Spleen (tissue), 11 donors: ENCODE results near the gene EXOSC2. TPM values are rescaled to one million over a fixed set of nuclear protein-coding genes. Genes with fewer than 3 reads are reported as not detected.

Source experiments
- DNase-seq: peaks from one replicate; pipeline ENCODE4 v3.0.0-alpha.2; 2020
- H3K27ac ChIP-seq, 8 donors: fragments of 200-600 bp; sonication (generic) in 7 of 8; 1 replicate in 4 of 8; 2 replicates in 4 of 8; pipeline versions ENCODE4 v1.5.0 to v1.8.0; 2016 to 2021; ENCODE audit warnings: inconsistent platforms in 4 of 8, mild to moderate bottlenecking in 4 of 8, moderate library complexity in 1 of 8
- H3K27me3 ChIP-seq, 7 donors: fragments of 200-600 bp; sonication (generic) in 6 of 7; replicated peaks in 1 of 7; 1 replicate in 4 of 7; 2 replicates in 3 of 7; pipeline versions ENCODE4 v1.5.0 to v1.8.0; 2016 to 2021; ENCODE audit warnings: inconsistent platforms in 3 of 7, mild to moderate bottlenecking in 1 of 7
- H3K36me3 ChIP-seq, 6 donors: fragments of 200-600 bp; sonication (generic) in 5 of 6; 1 replicate in 4 of 6; 2 replicates in 2 of 6; pipeline versions ENCODE4 v1.5.0 to v1.8.0; 2016 to 2021; ENCODE audit warnings: inconsistent platforms in 2 of 6
- H3K4me1 ChIP-seq, 6 donors: fragments of 200-600 bp; sonication (generic) in 5 of 6; 1 replicate in 3 of 6; 2 replicates in 3 of 6; pipeline versions ENCODE4 v1.5.0 to v1.8.0; 2016 to 2021; ENCODE audit warnings: inconsistent platforms in 3 of 6
- H3K4me3 ChIP-seq, 8 donors: fragments of 200-600 bp; sonication (generic) in 7 of 8; 1 replicate in 4 of 8; 2 replicates in 4 of 8; pipeline versions ENCODE4 v1.5.0 to v1.8.0; 2016 to 2021; ENCODE audit warnings: inconsistent platforms in 4 of 8, mild to moderate bottlenecking in 4 of 8, moderate library complexity in 2 of 8
- H3K9me3 ChIP-seq, 8 donors: fragments of 200-600 bp; sonication (generic) in 7 of 8; 1 replicate in 4 of 8; 2 replicates in 4 of 8; pipeline versions ENCODE4 v1.5.0 to v1.8.0; 2016 to 2021; ENCODE audit warnings: inconsistent platforms in 4 of 8
- CTCF ChIP-seq, 11 experiments: fragments of 200-600 bp in 7 of 11; fragments of 450-650 bp in 4 of 11; sonication (generic) in 4 of 11; IDR thresholded peaks in 8 of 11; conservative IDR thresholded peaks in 3 of 11; 1 replicate in 7 of 11; 2 replicates in 4 of 11; pipeline versions ENCODE4 v1.4.0 to v1.8.0; 2016 to 2021; ENCODE audit warnings: antibody characterized with exemption in 11 of 11, inconsistent platforms in 4 of 11, mild to moderate bottlenecking in 1 of 11
- POLR2A ChIP-seq, 3 donors: fragments of 450-650 bp; IDR thresholded peaks; one replicate each; pipeline ENCODE4 v1.5.1; 2017; ENCODE audit warnings: antibody characterized with exemption in 3 of 3, mild to moderate bottlenecking in 1 of 3
- POLR2AphosphoS5 ChIP-seq, 3 donors: sonication (generic); formaldehyde crosslinking; IDR thresholded peaks; one replicate each; pipeline ENCODE4 v1.5.1; 2017; ENCODE audit warnings: antibody characterized with exemption in 3 of 3
- WGBS, 5 donors: extraction: QIAGEN DNeasy Blood & Tissue Kit in 3 of 5; methylation state at CpG; one replicate each; pipeline versions ENCODE4 v1.1.5 to v1.1.7; 2013 to 2018; 5-methylcytosine and 5-hydroxymethylcytosine counted together
- intact Hi-C: fragments of 100-400 bp; cut with DNase I; formaldehyde crosslinking; loops from one replicate; pipeline ENCODE4 v1.15.0; 2023; ENCODE audit warnings: low total_unique reads
- polyA plus RNA-seq, 3 donors: library from polyadenylated mRNA; stranded (reverse); fragments of 200-250 nt; gene quantifications; one replicate each; pipeline ENCODE4 v1.2.1, GENCODE V29; 2013
- total RNA-seq, 7 donors: library from RNA; depleted of rRNA in 3 of 7; stranded (reverse); fragments of >200 nt in 3 of 7; fragmentation: NEBNext Ultra II Directional in 4 of 7; extraction: Animal tissue kit (Norgen Biotek cat#: 25700) in 4 of 7; gene quantifications; one replicate each; pipeline versions ENCODE4 v1.1.0 to v1.2.1, GENCODE V29; 2016 to 2021
- donor health status: healthy with polysubstance abuse.
- donor health status: DM: no; HTN: no; CAD: no; lungs with moderate emphysema.
- donor health status: DM: no; HTN: no; CAD: no.
- donor health status: Bipolar disorder and iron deficiency.
- donor health status: healthy.
- donor health status: DM: no; HTN: no; CAD: no.
- donor health status: DM: yes; HTN: yes; CAD: no.

The EXOSC2 gene
- total and polyA plus RNA-seq, 10 donors: 16.9 to 34.6 (median 24.8) TPM

- Histone ChIP-seq H3K36me3 (peaks cover 0 to 13% (median 0%) of the 10 kb centered on the region in 6 donors), H3K27ac (no peak overlapping the region), H3K4me1 (peaks cover 0 to 22% (median 5%) of the 10 kb centered on the region in 6 donors), H3K4me3 (no peak overlapping the region), H3K27me3 (no peaks in the 10 kb centered on the region), H3K9me3 (peaks cover 0 to 9% (median 0%) of the 10 kb centered on the region in 8 donors)
- TF ChIP-seq CTCF (IDR thresholded peaks at IDR 0.05 in 8 of 11, conservative IDR thresholded peaks at IDR 0.05 in 3 of 11) (no peak), POLR2AphosphoS5 (IDR thresholded peaks at IDR 0.05) (no peak), POLR2A (IDR thresholded peaks at IDR 0.05) (no peak)
- 60 to 91% (median 82%) methylated on average over 3 of the region's 3 CpGs for WGBS, 5 donors
- DNase-seq: no peak
- intact Hi-C loops: no loop called here
Measured at GRCh38 chr9:130728721-130729120, 35.1 kb downstream of the EXOSC2 start.

GRCh38 chr9:130729145-130729544, 35.6 kb downstream of the EXOSC2 start:
- no peak overlapping the region for H3K4me3 ChIP-seq
- no peak for DNase-seq
- peaks cover 0 to 22% (median 5%) of the 10 kb centered on the region in 6 donors for H3K4me1 ChIP-seq
- no peak for TF ChIP-seq POLR2AphosphoS5 (IDR thresholded peaks at IDR 0.05)
- TF ChIP-seq CTCF (IDR thresholded peaks at IDR 0.05 in 8 of 11, conservative IDR thresholded peaks at IDR 0.05 in 3 of 11): no peak
- TF ChIP-seq POLR2A (IDR thresholded peaks at IDR 0.05): no peak
- 91 to 100% (median 95%) methylated on average over 2 of the region's 2 CpGs for WGBS, 5 donors
- H3K36me3 ChIP-seq: peaks cover 0 to 13% (median 0%) of the 10 kb centered on the region in 6 donors
- H3K27ac ChIP-seq: no peak overlapping the region
- no peaks in the 10 kb centered on the region for H3K27me3 ChIP-seq
- H3K9me3 ChIP-seq: peaks cover 0 to 9% (median 0%) of the 10 kb centered on the region in 8 donors
- intact Hi-C loops: no loop called here

GRCh38 chr9:130731355-130731754, 37.8 kb downstream of the EXOSC2 start:
- no peak for DNase-seq
- WGBS, 5 donors: 71 to 83% (median 78%) methylated on average over 2 of the region's 2 CpGs
- Histone ChIP-seq H3K9me3 (peaks cover 0 to 9% (median 0%) of the 10 kb centered on the region in 8 donors), H3K36me3 (peaks cover 0 to 13% (median 0%) of the 10 kb centered on the region in 6 donors), H3K27ac (no peak overlapping the region), H3K4me1 (peaks cover 0 to 22% (median 5%) of the 10 kb centered on the region in 6 donors), H3K27me3 (no peaks in the 10 kb centered on the region), H3K4me3 (no peak overlapping the region)
- intact Hi-C loops: no loop called here
- TF ChIP-seq CTCF (IDR thresholded peaks at IDR 0.05 in 8 of 11, conservative IDR thresholded peaks at IDR 0.05 in 3 of 11) (no peak), POLR2A (IDR thresholded peaks at IDR 0.05) (no peak), POLR2AphosphoS5 (IDR thresholded peaks at IDR 0.05) (no peak)

GRCh38 chr9:130732136-130732535, 38.6 kb downstream of the EXOSC2 start:
- 72 to 93% (median 84%) methylated on average over 2 of the region's 2 CpGs for whole genome bisulfite sequencing, 5 donors
- peaks cover 0 to 9% (median 0%) of the 10 kb centered on the region in 8 donors for H3K9me3 ChIP-seq
- DNase-seq: no peak
- H3K4me1 ChIP-seq: peaks cover 0 to 22% (median 5%) of the 10 kb centered on the region in 6 donors
- H3K27me3 ChIP-seq: no peaks in the 10 kb centered on the region
- intact Hi-C loops: no loop called here
- H3K4me3 ChIP-seq: no peak overlapping the region
- peaks cover 0 to 13% (median 0%) of the 10 kb centered on the region in 6 donors for H3K36me3 ChIP-seq
- no peak for TF ChIP-seq POLR2AphosphoS5 (IDR thresholded peaks at IDR 0.05)
- H3K27ac ChIP-seq: no peak overlapping the region
